GM21367 (cell line): ENCODE measurements around the gene MARCHF3.
"Not testable (repeated sequence)": the region's sequence is repeated elsewhere in the genome, so short reads cannot be mapped to it uniquely, and the experiment has no call there.

ENCODE experiments used
- ATAC-seq: cut with Tn5 transposase; IDR thresholded peaks from one replicate; pipeline ENCODE4 v1.9.1; 2021; ENCODE audit not compliant: unreplicated experiment

Gene MARCHF3

DNA sequence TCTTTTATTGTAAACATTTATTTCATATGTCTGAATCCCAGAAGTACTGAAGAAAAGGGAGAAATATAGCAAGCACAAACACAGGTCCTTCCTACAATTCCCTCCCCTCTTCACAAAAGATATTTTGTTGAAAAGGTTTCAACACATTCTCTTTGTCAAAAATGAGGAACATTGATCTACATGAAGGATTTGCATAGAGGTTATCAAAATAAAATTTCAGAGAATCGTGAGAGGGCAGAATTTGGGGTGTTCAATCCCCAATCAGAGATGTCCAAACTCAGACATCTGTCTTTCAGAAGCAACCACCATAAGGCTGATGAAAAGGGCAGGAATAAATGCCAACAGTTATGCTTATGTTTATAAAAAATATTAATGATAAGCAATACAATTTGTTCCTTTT, 69.2 kb downstream of the MARCHF3 start:
- ATAC-seq = no peak

DNA sequence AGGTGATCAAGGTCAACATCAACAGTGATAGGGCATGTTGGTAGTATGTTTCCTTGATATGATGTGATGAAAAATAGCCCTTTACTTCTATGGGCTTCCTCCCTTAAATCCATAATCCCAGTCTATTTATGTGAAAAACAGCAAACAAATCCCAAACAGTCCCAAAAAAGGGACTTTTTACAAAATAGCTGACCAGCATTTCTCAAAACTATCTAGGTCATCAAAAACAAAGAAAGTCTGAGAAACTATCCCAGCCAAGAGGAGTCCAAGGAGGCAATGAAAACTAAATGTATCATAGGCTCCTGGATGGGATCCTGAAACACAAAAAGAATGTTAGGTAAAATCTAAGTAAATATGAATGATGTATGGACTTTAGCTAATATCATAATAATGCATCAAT, 71.2 kb downstream of the MARCHF3 start:
- ATAC-seq = no peak

DNA sequence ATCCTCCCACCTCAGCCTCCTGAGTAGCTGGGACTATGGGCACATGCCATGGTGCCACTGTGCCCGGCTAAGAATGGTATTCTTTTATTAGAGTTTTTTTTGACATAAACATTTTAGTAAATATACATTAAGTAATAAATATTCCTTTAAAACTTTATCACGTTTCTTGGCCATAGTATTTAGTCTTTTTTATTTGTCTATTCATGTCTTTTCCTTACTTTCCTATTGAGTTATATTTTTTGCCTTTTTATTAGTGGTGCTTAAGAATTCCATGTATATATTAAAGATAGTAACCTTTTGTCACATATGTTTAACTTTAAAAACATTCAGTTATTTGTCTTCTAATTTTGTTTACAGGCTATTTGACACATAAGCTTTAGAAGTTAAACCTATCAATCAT, 73.4 kb downstream of the MARCHF3 start:
- no peak for ATAC-seq

DNA sequence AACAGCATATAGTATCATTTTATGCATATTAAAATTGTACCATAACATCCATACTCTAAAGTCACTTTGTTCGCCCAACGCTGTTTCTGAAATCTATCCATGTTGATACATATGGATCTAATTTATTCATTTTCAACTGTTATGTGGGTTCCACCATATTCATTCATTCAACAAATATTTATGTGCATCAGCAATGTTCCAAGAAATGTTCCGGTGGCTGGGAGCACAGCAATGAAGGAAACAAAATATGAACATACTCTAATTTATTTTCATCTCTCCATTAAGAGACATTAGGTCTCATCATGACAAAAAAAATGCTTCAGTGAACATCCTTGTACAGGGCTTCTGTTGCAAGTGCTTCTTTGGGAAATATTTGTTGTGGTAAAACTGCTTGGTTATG, 75.4 kb downstream of the MARCHF3 start:
- no peak for ATAC-seq

DNA sequence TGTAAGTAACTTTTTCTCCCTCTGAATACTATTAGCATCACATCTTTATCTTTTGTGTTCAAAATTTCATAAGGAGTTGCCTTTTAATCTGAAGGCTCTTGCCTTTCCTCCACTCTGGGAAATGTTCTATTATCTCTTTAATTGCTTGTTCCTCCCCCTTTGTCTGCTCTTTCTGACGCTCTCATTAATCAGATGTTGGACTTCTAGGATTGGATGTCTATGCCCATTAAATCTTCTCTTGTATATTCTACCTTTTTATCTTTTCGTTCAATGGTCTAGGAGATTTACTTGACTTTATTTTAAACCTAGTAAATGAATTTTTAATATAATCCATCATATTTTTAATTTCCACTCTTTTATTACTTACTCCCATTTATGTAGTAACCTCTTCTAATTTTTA, 76.7 kb downstream of the MARCHF3 start:
- no peak for ATAC-seq

DNA sequence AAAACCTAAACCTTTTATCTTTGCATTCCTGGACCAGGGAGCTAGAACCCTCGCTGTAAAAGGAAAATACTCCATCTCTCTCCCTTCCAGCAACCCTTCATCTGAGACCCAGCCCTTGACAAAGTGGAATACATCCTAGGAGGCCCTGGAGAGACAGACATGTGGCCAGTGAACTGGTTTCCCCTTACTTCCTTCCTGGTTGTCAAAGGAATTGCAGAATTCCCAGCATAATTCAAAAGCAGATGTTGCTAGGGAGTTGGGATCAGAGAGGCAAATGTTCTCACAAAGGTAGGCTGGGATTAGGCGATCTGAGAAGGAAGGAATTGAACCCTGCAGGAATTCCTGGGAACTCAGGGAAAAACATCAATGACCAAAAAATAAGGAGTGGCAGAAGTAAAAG, 80.9 kb downstream of the MARCHF3 start:
- ATAC-seq = no peak

DNA sequence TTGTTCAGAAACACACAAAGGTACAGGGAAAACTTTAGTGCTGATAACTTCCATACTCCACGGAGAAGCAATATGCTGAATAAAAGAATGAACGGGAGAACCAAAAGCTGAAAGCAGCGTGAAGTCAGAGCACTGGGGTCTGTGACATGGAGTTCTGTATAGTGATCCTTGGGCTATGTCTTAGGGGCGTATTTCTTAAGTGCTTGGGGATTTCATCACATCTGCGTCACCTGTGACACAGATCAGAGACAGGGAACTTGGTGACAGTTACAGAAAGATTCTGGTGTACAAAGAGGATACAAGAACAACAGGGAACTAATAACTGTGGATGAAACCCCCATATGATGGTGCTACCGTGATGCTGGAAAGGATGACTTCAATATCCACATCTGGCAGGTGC, 81.9 kb downstream of the MARCHF3 start:
- ATAC-seq = no peak

DNA sequence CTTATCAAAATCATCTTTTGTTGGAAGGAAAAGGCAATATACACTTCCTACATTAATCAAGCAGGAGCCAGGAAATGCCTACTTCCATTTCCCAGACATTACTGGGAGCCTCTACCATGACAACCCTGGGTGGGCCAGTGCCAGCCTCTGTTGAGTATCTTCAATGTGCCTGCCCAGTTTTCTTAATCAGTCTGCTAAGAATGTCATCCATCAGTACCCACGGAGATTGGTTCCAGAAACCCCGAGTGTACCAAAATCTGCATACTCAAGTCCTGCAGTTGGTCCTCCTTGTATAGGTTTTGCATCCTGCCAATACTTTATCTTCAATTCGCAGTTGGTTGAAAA, 82.4 kb downstream of the MARCHF3 start:
- peak; percentile 9 for ATAC-seq

DNA sequence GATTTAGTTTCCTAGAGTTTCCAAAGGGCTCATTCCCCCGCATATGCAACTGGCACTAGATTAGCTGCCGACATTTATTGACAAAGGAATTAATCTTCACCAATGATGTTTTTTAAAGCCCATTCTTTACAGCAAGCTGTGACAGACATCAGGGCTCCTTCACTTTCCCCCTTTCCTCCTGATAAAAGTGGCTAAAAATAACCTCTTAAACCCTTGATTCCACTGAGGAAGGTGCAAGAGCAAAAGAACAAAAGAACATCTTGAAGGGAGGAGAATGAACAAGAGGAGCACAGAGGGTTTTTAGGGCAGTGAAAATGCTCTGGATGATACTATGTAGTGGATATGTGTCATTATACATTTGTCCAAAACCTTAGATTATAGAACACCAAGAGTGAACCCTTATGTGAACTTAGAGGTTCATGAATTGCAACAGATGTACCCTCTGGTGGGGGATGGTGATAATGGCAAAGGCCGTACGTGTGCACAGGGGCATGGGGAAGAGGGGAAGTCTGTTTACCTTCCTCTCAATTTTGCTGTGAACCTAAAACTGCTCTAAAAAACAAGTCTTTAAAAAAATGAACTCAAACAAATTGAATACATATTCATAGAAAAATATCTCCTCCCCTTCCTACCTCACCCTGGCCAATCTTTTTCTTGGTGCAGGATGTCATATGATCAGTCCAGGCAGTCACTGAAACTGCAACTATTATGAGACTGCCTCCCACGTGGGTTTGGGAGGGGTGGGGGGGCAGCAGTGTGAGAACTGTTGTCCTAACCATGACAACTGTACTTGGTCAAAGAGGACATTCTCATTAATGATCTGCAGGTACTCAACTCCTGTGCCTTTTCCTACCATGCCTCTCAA, 83.0 kb downstream of the MARCHF3 start:
- peak; percentile 77 for ATAC-seq

DNA sequence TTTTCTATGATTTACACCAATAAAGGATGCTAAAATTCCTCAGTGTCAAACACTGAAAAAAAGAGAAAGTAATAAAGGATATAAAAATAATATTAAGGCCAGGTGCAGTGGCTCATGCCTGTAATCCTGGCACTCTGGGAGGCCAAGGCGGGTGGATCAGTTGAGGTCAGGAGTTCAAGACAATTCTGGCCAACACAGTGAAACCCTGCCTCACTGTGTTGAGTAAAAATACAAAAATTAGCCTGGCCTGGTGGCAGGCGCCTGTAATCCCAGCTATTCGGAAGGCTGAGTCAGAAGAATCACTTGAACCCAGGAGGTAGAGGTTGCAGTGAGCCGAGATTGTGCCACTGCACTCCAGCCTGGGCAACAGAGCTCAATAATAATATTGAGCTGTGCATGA, 87.5 kb downstream of the MARCHF3 start:
- ATAC-seq = not testable (repeated sequence)

DNA sequence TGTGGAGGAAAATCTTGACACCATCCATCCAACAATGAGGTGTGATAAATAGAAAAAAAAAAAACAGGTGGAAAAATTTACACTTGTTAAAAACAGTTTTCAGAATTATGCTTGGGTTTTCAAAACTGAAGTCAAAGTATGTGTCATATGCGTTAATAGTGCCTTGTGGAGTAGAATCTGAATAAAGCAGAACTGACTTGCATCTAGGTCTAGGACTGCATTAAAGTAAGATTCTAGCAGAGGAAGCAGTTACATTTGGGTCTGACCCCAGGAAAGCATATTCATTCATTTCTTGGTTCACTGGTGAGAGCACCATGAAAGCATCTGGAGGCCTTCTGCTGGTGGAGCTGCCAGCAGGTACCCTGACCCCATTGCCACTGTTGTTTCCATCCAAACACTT, 89.0 kb downstream of the MARCHF3 start:
- no peak for ATAC-seq

DNA sequence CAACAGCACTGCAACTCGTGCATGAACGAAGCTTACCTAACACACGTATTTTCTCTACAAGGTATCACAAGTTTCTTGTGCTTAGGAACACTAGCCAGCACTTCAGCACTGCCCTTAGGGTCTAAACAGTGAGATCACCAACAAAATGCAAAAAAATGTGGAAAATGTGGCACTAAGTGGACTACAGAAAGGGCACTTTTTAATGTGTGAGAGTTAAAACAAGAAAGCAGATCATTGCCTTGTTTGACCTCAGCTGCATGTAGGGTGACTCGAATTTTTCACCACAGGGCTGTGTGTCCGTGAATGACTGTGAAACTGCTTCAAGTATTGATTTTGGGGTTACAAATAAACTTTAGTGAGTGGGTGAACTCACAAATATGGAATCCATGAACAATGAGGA, 90.5 kb downstream of the MARCHF3 start:
- ATAC-seq = no peak

DNA sequence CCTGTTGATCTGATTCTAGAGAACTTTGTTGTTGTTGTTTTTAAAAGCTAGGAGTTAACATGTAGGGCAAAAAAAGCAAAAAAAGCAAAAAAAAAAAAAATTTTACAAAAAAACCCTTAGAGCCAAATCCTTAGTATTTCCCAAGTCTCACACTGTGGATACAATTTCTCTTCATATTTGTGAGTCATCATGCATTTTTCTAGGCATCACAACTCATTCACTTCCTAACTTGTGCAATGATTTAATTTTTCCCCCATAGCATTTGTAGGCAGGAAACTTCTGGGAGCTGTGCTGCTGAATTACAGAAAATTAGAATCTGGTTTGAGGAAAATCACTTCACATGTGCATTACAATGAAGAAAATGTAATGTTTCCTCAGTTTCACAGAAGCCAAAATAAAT, 91.9 kb downstream of the MARCHF3 start:
- ATAC-seq = no peak

DNA sequence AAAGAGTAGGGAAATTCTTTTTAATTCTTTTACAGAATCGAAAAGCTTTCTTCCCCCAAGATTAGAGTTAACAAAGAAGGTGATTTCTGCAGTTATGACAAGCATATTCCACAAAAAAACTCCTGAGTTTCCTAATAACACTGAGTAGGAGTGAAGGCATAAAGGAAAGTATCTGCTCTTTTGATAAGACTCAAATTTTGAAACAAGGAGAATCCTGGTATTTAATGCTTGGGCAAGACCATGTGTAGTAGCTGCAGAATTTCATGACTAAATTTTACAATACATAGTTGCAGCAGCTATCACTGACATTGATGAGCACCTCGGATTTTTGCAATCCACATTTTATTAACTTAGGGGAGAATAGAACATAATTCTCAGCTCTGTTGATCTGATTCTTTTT, 92.6 kb downstream of the MARCHF3 start:
- no peak for ATAC-seq

DNA sequence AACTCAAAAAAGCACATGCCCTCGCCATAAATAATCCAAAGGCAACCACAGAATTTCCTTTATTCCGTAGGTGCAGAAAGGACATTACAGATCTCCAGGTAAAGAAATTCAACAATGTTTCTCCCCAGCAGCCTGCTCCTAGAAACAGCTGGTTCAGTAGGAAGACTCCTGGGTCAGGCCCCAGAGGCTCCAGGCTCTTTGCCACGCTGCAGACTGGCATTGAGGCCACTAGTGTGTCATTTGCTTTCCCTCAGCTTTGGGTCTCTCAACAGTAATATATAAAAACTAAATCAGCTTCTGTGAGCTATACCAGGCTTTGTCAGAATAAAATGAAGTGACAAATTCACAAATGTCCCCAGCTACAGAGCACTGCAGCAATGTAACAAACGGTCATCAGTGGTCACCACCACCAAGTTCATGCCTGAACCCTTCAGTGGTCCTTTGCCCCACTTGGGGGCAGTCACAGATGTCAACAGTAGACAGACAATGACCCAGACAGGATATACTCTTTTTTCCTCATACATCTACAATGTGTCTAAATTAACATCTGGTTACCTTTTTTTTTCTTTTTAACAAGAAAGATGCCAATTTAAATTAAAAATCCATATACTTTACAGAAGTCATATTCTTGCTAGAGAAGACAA, 93.5 kb downstream of the MARCHF3 start:
- ATAC-seq = no peak

DNA sequence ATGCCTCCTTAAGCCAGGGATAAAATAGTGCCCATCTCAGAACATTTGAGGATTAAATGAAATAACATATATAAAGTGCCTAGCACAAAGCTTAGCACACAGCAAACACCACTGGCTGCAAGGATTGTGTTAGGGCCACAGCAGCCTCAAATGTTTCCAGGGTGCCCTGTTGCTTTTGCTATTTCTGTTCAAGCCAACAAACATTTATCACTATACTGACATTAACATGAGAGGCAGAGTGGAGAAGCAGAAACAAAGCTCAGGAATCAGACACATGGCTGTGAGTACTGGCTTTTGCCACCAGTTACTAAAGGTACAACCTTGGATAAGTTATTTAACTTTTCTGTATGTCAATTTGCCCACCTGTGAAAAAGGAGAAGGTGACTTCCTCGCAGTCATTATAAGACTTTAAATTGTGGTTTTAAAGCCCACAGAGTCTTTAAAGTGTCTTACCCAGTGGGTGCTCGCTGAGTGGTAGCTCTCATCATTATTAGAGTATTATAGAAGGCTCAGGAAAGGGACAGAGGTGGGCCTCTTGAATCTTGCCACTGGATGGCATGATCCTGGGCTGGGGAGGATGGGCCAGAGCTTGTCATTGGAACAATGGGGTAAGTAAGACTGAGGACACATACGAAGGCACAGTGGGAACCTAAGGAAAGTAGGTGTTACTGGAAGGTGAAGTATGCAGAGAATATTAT, 98.2 kb downstream of the MARCHF3 start:
- no peak for ATAC-seq

DNA sequence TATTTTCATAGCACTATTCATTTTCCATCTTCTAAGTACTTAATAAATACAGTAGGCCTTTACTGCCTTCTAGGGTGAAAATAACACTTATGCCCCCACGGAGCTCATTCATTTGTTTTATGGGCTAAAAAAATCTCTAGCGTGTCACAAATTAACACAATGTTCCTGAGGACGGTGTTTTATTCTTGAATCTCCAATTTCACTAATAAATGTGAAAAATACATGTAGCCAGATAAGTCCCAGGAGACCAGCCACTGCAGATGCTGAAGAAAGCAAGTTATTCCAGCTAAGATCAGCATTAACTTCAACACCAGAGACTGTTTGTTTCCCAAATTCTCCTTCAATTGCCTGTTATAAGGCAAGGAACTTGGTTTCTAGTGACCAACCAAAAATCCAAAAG, 102.3 kb downstream of the MARCHF3 start:
- ATAC-seq = no peak

DNA sequence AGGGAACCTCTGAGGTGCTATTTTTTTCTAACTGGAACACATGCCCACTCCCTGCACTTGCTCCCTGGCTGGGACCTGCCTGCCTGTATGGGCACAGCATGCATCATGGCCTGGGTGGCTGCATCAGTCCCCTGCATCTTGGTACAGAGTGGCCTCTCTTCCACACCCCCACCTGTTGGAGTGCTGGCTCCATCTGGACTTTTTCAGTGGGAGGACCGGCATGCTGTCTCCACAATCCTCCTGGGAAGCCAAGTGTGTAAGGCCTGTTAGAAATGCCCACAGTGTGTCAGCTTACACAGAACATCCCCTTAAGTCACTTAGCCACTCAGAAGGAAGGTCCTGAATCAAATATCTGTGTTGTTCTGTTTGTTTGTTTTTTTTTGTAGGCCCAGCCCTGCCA, 102.9 kb downstream of the MARCHF3 start:
- no peak for ATAC-seq

DNA sequence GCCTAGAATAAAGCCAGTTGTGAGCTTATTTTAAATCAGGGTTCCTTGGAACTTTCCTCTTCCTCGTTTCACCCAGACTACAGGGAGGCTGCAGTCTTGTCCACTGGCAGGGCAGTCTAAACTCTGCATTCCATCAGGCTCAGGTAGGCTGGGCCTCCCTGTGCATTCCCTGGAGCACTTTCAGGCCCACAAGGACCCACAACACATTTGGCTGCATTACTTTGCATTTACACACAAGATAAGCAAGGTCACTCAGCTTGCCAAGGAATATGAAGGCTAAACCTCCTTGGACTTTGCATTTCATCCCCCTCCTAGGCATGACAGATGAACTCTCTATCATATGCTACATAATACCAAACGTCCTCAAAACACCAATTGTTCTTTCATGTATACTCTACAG, 104.2 kb downstream of the MARCHF3 start:
- no peak for ATAC-seq

DNA sequence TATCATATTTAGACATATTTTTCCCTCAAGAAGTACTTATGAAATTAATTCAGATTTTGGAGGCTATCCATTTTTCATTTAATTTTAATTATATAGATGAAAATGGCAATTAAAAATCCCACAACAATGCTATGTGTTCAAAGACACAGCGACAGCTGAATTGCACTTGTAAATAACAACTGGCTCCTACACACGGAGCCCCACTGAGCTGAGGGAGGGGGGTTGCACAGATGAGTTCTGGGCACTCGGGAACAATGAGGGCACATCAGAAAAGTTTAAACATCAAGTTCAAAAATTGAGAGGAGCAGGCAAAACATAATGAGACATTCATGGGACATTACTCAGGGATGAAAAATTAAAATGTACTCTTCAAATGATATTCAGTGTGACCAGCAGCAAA, 104.9 kb downstream of the MARCHF3 start:
- no peak for ATAC-seq

DNA sequence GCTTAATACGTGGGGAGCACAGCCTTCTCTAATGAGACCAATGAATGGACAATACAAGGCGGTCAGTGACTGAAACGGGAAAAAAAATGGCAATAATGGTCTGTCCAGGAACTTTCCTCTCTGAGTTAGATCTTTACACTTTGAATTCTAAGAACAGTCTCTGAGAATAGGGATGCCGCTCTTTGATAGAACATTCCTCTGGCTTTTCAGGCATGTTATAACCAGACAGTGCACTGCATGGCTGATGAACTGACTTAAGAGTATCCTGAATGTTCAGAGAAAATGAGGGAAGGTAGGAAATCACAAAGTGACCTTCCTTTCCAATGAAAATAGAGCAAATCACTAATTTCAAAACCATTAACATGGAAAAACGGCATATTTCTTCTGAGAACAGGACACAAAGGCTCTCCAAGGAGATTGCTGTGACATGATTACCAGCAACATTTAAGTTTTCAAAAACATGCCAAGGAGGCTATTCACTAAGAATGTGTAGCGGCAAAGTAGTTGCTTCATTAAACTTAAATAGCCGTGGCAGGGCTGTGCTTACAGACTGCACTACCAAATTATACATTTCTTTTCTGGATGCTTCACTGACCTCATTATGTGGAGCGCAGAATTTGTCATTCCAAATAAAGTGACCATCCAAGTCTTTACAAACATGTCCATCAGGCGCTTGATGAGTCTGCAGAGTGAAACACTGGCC, 105.9 kb downstream of the MARCHF3 start:
- ATAC-seq = no peak
